ENCODE data around the gene LRMDA.

DNA sequence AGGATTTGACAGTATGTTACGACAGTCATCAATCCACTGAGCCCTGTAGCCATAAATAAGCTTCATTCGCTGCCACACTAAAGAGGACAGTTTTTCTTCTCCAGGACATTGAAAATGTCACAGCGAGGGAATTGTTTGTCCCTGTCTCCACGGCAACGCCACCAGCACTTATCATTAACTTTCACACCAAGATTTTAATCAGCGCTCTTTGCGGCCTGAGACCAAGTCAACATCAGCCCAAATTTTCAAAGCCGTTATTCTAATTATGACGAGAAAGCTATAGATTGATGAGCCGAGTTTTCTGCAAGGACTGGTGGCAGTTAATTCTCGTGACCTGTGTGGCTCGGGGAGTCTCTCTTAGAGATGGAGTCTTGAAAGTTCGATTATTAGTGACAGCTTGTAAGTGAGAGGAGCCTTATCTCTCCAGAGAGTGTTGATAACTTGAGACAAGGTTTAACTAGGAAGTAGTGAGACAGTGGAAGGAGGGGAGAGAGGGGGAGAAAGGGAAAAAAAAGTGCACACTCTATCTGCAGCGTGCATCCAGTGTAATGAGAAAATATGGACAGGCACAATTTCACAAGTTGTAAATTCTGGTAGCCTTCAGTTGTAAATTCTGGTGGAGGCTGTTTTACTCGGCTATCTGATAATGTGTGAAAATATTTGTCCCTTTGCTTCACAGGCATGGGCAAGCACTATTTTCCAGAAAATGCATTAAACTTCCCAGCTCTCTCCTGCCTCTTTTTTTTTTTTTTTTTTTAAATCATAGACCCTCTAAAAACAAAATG, 473.3 kb downstream of the LRMDA start:
- no peak for TF ChIP-seq POLR2A (IDR thresholded peaks at IDR 0.05)
- TF ChIP-seq, protein P1, sequence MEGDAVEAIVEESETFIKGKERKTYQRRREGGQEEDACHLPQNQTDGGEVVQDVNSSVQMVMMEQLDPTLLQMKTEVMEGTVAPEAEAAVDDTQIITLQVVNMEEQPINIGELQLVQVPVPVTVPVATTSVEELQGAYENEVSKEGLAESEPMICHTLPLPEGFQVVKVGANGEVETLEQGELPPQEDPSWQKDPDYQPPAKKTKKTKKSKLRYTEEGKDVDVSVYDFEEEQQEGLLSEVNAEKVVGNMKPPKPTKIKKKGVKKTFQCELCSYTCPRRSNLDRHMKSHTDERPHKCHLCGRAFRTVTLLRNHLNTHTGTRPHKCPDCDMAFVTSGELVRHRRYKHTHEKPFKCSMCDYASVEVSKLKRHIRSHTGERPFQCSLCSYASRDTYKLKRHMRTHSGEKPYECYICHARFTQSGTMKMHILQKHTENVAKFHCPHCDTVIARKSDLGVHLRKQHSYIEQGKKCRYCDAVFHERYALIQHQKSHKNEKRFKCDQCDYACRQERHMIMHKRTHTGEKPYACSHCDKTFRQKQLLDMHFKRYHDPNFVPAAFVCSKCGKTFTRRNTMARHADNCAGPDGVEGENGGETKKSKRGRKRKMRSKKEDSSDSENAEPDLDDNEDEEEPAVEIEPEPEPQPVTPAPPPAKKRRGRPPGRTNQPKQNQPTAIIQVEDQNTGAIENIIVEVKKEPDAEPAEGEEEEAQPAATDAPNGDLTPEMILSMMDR (IDR thresholded peaks at IDR 0.05) = no peak

Data from body of pancreas (tissue), 4 donors.